IMR-90 (cell line): Measurements from ENCODE around the gene AKR1D1. TPM values are rescaled to one million over a fixed set of nuclear protein-coding genes. Genes with fewer than 3 reads are reported as not detected.

Experiments
- ATAC-seq: fragments of 200-7000 bp; cut with Tn5 transposase; 2 replicates; pipeline ENCODE4 v1.9.1; 2020; ENCODE audit warnings: low read depth, mild to moderate bottlenecking, moderate library complexity
- BruUV-seq: library from RNA; stranded (reverse); fragments of 400-500 nt; replicated peaks from 2 replicates; lab custom pipeline; 2021; lab: Mats Ljungman, UMichigan
- CTCF ChIA-PET: fragments of 300-600 bp; formaldehyde crosslinking; extraction: SDS; loops from one replicate; lab custom pipeline; 2021; ENCODE audit warnings: antibody characterized with exemption; lab: Yijun Ruan, JAX
- POLR2A ChIA-PET: fragments of 300-600 bp; sonication (Branson Sonifier 250); formaldehyde crosslinking; loops from one replicate; lab custom pipeline; 2022; ENCODE audit warnings: antibody characterized with exemption; ENCODE audit not compliant: unreplicated experiment; lab: Charles Lee
- DNase-seq: peaks from one replicate; pipeline ENCODE4 v3.0.0; 2013
- H2AFZ ChIP-seq: replicated peaks from 2 replicates; pipeline ENCODE3; 2013; ENCODE audit warnings: low read length, mild to moderate bottlenecking; ENCODE audit not compliant: poor library complexity
- H2AK5ac ChIP-seq: 2 replicates; pipeline ENCODE4 v1.6.1; 2013; ENCODE audit warnings: low read depth, low read length, inconsistent platforms
- H2AK9ac ChIP-seq: replicated peaks from 2 replicates; pipeline ENCODE3; 2013; ENCODE audit warnings: mild to moderate bottlenecking, low read depth, low read length, moderate library complexity; ENCODE audit not compliant: poor library complexity
- H2BK120ac ChIP-seq: 2 replicates; pipeline ENCODE4 v1.6.1; 2013; ENCODE audit warnings: low read depth, low read length, inconsistent platforms
- H2BK15ac ChIP-seq: 3 replicates; pipeline ENCODE4 v1.6.1; 2013; ENCODE audit warnings: low read depth, low read length, inconsistent platforms
- H2BK20ac ChIP-seq: 2 replicates; pipeline ENCODE4 v1.6.1; 2013; ENCODE audit warnings: low read depth, mild to moderate bottlenecking, inconsistent platforms, low read length, moderate library complexity
- H2BK5ac ChIP-seq: 2 replicates; pipeline ENCODE4 v1.6.1; 2013; ENCODE audit warnings: mild to moderate bottlenecking, low read depth, low read length, inconsistent platforms; ENCODE audit not compliant: poor library complexity, severe bottlenecking
- H3K14ac ChIP-seq: replicated peaks from 2 replicates; pipeline ENCODE4 v1.6.1; 2013; ENCODE audit warnings: low read depth, low read length, inconsistent platforms
- H3K18ac ChIP-seq: 2 replicates; pipeline ENCODE4 v1.6.1; 2013; ENCODE audit warnings: low read depth, low read length, control low read depth
- H3K23ac ChIP-seq: 2 replicates; pipeline ENCODE4 v1.6.1; 2013; ENCODE audit warnings: low read depth, low read length, inconsistent platforms
- H3K27ac ChIP-seq: 2 replicates; pipeline ENCODE4 v1.5.1; 2013; ENCODE audit warnings: mild to moderate bottlenecking, control low read depth, low read length; ENCODE audit not compliant: insufficient read depth
- H3K27me3 ChIP-seq: 2 replicates; pipeline ENCODE4 v1.6.1; 2013; ENCODE audit warnings: low read length; ENCODE audit not compliant: control insufficient read depth, insufficient read depth
- H3K36me3 ChIP-seq: 2 replicates; pipeline ENCODE4 v1.6.1; 2013; ENCODE audit warnings: low read length, mixed read lengths; ENCODE audit not compliant: control insufficient read depth, insufficient read depth
- H3K4ac ChIP-seq: 2 replicates; pipeline ENCODE4 v1.6.1; 2013; ENCODE audit warnings: low read depth, low read length, inconsistent platforms
- H3K4me1 ChIP-seq: 2 replicates; pipeline ENCODE4 v1.6.1; 2013; ENCODE audit warnings: low read length, mixed read lengths; ENCODE audit not compliant: control insufficient read depth, insufficient read depth
- H3K4me2 ChIP-seq: 2 replicates; pipeline ENCODE4 v1.6.1; 2013; ENCODE audit warnings: low read depth, mild to moderate bottlenecking, control low read depth, low read length, moderate library complexity
- H3K4me3 ChIP-seq: 2 replicates; pipeline ENCODE4 v1.5.1; 2013; ENCODE audit warnings: low read depth, mild to moderate bottlenecking, control low read depth, low read length, moderate library complexity; ENCODE audit not compliant: insufficient read depth
- H3K56ac ChIP-seq: 2 replicates; pipeline ENCODE4 v1.6.1; 2013; ENCODE audit warnings: low read length, inconsistent platforms; ENCODE audit not compliant: insufficient read depth; ENCODE audit errors: extremely low read depth
- H3K79me1 ChIP-seq, 2 experiments: 2 replicates each; pipeline ENCODE4 v1.6.1; 2013; ENCODE audit warnings: low read length in 2 of 2, inconsistent platforms in 1 of 2, low read depth in 1 of 2
- H3K9ac ChIP-seq: 2 replicates; pipeline ENCODE4 v1.6.1; 2013; ENCODE audit warnings: low read depth, low read length, control low read depth
- H3K9me1 ChIP-seq: 2 replicates; pipeline ENCODE4 v1.6.1; 2013; ENCODE audit warnings: low read length, inconsistent platforms; ENCODE audit not compliant: insufficient read depth
- H3K9me3 ChIP-seq: 2 replicates; pipeline ENCODE4 v1.6.1; 2013; ENCODE audit warnings: low read length; ENCODE audit not compliant: control insufficient read depth, insufficient read depth
- H4K20me1 ChIP-seq: 2 replicates; pipeline ENCODE4 v1.6.1; 2013; ENCODE audit warnings: low read length, inconsistent platforms; ENCODE audit not compliant: insufficient read depth
- H4K5ac ChIP-seq: 2 replicates; pipeline ENCODE4 v1.6.1; 2013; ENCODE audit warnings: mild to moderate bottlenecking, low read depth, low read length, control low read depth
- H4K8ac ChIP-seq, 2 experiments: 2 replicates each; pipeline ENCODE4 v1.6.1; 2013; ENCODE audit warnings: low read depth in 2 of 2, low read length in 2 of 2, control low read depth in 1 of 2, inconsistent platforms in 1 of 2
- H4K91ac ChIP-seq: 2 replicates; pipeline ENCODE4 v1.6.1; 2013; ENCODE audit warnings: low read depth, low read length, inconsistent platforms; ENCODE audit not compliant: insufficient read depth
- CEBPB ChIP-seq: IDR thresholded peaks from 2 replicates; pipeline ENCODE4 v1.6.1; 2012; ENCODE audit warnings: low read depth, low read length, improper control_type of control experiment
- MAFK ChIP-seq: IDR thresholded peaks from 2 replicates; pipeline ENCODE4 v1.6.1; 2012; ENCODE audit warnings: low read depth, low read length, improper control_type of control experiment
- WGBS, 2 experiments: methylation state at CpG; one replicate each; pipeline versions ENCODE4 v1.1.5 to v1.1.7; 2013; ENCODE audit warnings: missing lambda C conversion rate in 2 of 2; ENCODE audit not compliant: insufficient read length in 1 of 2; ENCODE audit errors: extremely low coverage in 2 of 2; 5-methylcytosine and 5-hydroxymethylcytosine counted together
- dilution Hi-C: fragments of 300-500 bp; cut with HindIII; formaldehyde crosslinking; loops from one replicate; pipeline ENCODE4 v1.14.3; 2018; ENCODE audit warnings: low sequenced_read_pairs; ENCODE audit not compliant: unreplicated experiment
- in situ Hi-C: fragments of 300-500 bp; cut with MboI; formaldehyde crosslinking; loops from 3 replicates; pipeline ENCODE4 v1.14.3; 2019; ENCODE audit warnings: low sequenced_read_pairs, inconsistent platforms, mixed read lengths
- intact Hi-C: fragments of 100-400 bp; cut with micrococcal nuclease; formaldehyde crosslinking; loops from 2 replicates; pipeline ENCODE4 v1.10.0; 2022
- polyA plus RNA-seq, 3 experiments: library from polyadenylated mRNA; depleted of rRNA; stranded (reverse); fragments of >200 nt; gene quantifications; 2 replicates each; pipeline ENCODE4 v1.2.3, GENCODE V29; 2012; ENCODE audit warnings: low replicate concordance in 1 of 3
- total RNA-seq: library from RNA; depleted of rRNA; stranded (reverse); fragments of >200 nt; gene quantifications from 2 replicates; pipeline ENCODE4 v1.2.3, GENCODE V29; 2012
- TF ChIP-seq, protein P1 (sequence below): conservative IDR thresholded peaks from 2 replicates; pipeline ENCODE4 v1.5.1; 2012; ENCODE audit warnings: mild to moderate bottlenecking, low read depth, low read length, improper control_type of control experiment

The AKR1D1 gene
- total and polyA plus RNA-seq, 2 of the 4 experiments (the other 2 are of a cell fraction): not detected

DNA sequence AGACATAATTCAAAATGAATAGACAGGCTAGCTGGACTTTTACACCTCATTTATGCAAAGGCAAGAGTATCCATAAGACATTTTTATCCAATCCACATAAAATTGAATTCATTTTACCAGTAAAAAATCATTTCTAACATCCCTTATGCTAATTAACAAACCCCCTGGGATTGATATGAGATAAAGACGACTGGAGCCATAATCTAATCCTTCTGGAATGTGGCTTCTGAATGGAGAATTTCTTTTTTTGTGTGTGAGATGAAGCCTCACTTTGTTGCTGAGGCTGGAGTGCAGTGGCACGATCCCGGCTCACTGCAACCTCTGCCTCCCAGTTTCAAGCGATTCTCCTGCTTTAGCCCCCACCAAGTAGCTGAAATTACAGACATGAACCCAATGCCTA is 90.4 kb downstream of the AKR1D1 start:
- H4K20me1 ChIP-seq: no peaks in the 10 kb centered on the region
- ChIA-PET POLR2A (no interaction called here), CTCF (no interaction called here)
- H3K4me3 ChIP-seq: no peak overlapping the region
- no peak overlapping the region for H4K91ac ChIP-seq
- H4K8ac ChIP-seq: no peak overlapping the region
- no peak overlapping the region for H2AFZ ChIP-seq
- no peak overlapping the region for H3K18ac ChIP-seq
- no peaks in the 10 kb centered on the region for H3K9me1 ChIP-seq
- intact Hi-C loops (no loop called here), in situ Hi-C loops (no loop called here), dilution Hi-C loops (no loop called here)
- H3K27me3 ChIP-seq: no peaks in the 10 kb centered on the region
- DNase-seq: no peak
- no peak overlapping the region for H4K5ac ChIP-seq
- H2BK20ac ChIP-seq: no peak overlapping the region
- BruUV-seq: no TSS peak
- no peak overlapping the region for H2BK120ac ChIP-seq
- H3K14ac ChIP-seq: no peak overlapping the region
- H3K79me1 ChIP-seq: no peaks in the 10 kb centered on the region
- no peak overlapping the region for H2BK5ac ChIP-seq
- no peak for ATAC-seq
- H3K4me1 ChIP-seq: no peaks in the 10 kb centered on the region
- no peak overlapping the region for H2AK9ac ChIP-seq
- WGBS, 2 experiments: no CpG with 5 or more reads among the region's 4 CpGs
- no peak overlapping the region for H3K4ac ChIP-seq
- H2AK5ac ChIP-seq: no peak overlapping the region
- H2BK15ac ChIP-seq: no peak overlapping the region
- no peaks in the 10 kb centered on the region for H3K36me3 ChIP-seq
- H3K27ac ChIP-seq: no peak overlapping the region
- TF ChIP-seq CEBPB: no peak
- TF ChIP-seq, protein P1, sequence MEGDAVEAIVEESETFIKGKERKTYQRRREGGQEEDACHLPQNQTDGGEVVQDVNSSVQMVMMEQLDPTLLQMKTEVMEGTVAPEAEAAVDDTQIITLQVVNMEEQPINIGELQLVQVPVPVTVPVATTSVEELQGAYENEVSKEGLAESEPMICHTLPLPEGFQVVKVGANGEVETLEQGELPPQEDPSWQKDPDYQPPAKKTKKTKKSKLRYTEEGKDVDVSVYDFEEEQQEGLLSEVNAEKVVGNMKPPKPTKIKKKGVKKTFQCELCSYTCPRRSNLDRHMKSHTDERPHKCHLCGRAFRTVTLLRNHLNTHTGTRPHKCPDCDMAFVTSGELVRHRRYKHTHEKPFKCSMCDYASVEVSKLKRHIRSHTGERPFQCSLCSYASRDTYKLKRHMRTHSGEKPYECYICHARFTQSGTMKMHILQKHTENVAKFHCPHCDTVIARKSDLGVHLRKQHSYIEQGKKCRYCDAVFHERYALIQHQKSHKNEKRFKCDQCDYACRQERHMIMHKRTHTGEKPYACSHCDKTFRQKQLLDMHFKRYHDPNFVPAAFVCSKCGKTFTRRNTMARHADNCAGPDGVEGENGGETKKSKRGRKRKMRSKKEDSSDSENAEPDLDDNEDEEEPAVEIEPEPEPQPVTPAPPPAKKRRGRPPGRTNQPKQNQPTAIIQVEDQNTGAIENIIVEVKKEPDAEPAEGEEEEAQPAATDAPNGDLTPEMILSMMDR: no peak
- TF ChIP-seq MAFK: no peak
- no peak overlapping the region for H3K56ac ChIP-seq
- peaks cover 5% of the 10 kb centered on the region; the same call in 1 of the 2 replicates for H3K9me3 ChIP-seq
- no peak overlapping the region for H3K4me2 ChIP-seq
- H3K23ac ChIP-seq: no peak overlapping the region
- H3K9ac ChIP-seq: no peak overlapping the region
